Ishikawa (cell line): ENCODE measurements around the gene MADCAM1.

Experiments
- EP300 ChIP-seq: IDR thresholded peaks from 2 replicates; pipeline ENCODE4 v1.6.1; 2012; ENCODE audit warnings: borderline replicate concordance
- RAD21 ChIP-seq: IDR thresholded peaks from 2 replicates; pipeline ENCODE4 v1.6.1; 2012; ENCODE audit warnings: low read depth
- TAF1 ChIP-seq: IDR thresholded peaks from 2 replicates; pipeline ENCODE4 v1.6.1; 2012; ENCODE audit warnings: low read depth, mild to moderate bottlenecking

DNA sequence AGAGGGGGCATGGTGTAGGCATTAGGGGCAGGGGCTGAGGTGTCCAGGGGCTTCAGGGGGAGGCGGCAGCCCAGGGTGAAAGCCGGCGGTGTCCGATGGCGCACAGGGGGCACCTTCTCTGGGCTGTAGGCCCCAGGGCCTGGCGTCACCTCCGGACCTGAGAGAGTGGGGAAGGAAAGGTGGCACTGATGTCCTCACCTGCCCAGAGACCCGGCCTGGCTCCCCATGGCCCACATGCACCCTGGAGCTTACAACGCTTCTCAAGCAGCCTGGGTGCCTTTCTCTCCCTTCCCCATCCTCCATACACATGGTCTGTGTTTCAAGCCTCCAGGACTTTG lies 32.1 kb upstream of the MADCAM1 start:
- TF ChIP-seq TAF1 (no peak), RAD21 (no peak), EP300 (no peak)
